ENCODE measurements around the gene KDM8.

Gene KDM8

GRCh38 chr16:27230562-27231001 is 27.3 kb downstream of the KDM8 start:
- DNase-seq (ENCODE audit: low read depth), result peak; percentile 60

DNA sequence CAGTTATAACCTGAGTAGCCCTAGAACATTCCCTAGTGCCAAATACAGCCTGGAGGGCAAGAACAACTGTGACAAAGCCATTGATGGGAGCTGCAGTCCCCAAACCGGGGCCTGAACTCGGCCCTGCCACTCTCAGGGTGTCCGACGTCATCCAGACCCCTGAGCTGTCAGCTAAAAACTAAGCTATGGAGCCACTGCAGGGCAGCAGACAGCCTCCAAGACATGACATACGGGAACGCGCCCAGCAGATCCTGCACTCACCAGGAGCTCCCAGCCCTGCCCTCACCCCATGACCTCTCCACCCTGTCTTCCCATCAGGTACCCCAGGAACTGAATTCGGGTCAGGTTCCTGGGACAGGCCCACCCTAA is 28.4 kb downstream of the KDM8 start:
- no peak for DNase-seq (ENCODE audit: low read depth)

- peak; percentile 49 for DNase-seq (ENCODE audit: low read depth)
Observed at GRCh38 chr16:27232061-27232900, 29.0 kb downstream of the KDM8 start.

DNA sequence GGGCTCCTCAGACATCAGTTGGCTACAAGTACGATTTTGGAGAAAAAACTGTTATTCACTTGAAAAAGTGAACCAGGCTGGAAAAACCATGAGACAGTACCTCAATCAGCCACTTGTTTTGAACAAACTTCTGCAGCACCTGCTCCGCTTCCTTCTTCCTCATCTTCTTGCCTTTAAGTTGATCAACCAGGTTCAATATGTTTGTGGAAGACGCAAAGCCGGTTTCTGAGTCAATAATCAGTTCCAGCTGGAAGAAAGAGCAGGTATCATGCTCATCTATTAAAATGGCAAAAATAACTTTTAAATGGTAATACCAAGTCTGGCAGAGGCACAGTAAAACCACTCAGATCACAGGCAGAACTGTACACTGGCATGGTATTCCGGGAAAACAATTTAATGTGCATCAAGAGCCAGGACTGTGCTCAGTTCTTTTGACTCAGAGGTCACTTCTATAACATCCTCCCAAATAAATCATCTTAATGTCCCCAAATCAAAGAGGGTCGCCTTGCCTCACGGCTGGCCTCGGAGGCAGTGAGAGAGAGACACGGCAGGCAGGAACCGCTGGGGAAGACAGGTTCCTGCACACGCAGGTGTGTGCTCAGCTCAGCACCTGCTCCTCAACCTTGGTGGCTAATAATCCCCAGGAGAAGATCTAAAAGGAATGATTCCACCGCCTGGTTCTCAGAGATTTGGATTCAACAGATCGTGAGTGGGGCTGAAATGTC is 29.7 kb downstream of the KDM8 start:
- no peak for DNase-seq (ENCODE audit: low read depth)

GRCh38 chr16:27233731-27234130 is 30.4 kb downstream of the KDM8 start:
- no peak for DNase-seq (ENCODE audit: low read depth)

GRCh38 chr16:27234171-27234570 is 30.8 kb downstream of the KDM8 start:
- no peak for DNase-seq (ENCODE audit: low read depth)

DNA sequence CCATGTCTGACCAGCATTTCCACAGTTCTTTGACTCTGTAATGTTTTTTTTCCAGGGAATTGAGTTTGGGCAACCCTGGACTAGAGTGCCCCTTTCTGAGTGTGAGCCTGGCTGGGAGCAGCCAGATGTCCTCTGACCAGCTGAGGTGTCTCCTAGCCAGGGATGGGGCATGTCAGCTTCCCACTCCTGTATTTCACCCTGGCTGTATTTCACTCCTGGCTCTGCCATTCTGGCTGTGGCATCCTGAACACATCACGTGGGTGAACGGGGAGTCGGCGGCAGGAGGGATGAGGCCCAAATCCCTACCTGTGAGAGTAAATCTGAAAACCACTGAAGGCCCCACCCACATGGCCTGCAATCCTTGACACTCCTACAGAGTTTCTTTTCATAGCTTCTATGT is 31.3 kb downstream of the KDM8 start:
- DNase-seq (ENCODE audit: low read depth), result no peak

GRCh38 chr16:27235055-27235937 is 32.0 kb downstream of the KDM8 start:
- peak; percentile 73 for DNase-seq (ENCODE audit: low read depth)

GRCh38 chr16:27235938-27236245 is 32.6 kb downstream of the KDM8 start:
- no peak for DNase-seq (ENCODE audit: low read depth)

- DNase-seq (ENCODE audit: low read depth), result no peak
Observed at GRCh38 chr16:27236635-27237218, 33.4 kb downstream of the KDM8 start.

GRCh38 chr16:27237219-27238015 is 34.1 kb downstream of the KDM8 start:
- DNase-seq (ENCODE audit: low read depth), result peak; percentile 80

- DNase-seq (ENCODE audit: low read depth), result peak; percentile 36
Observed at GRCh38 chr16:27238016-27238587, 34.8 kb downstream of the KDM8 start.

- no peak for DNase-seq (ENCODE audit: low read depth)
Observed at GRCh38 chr16:27238591-27238990, 35.3 kb downstream of the KDM8 start.

DNA sequence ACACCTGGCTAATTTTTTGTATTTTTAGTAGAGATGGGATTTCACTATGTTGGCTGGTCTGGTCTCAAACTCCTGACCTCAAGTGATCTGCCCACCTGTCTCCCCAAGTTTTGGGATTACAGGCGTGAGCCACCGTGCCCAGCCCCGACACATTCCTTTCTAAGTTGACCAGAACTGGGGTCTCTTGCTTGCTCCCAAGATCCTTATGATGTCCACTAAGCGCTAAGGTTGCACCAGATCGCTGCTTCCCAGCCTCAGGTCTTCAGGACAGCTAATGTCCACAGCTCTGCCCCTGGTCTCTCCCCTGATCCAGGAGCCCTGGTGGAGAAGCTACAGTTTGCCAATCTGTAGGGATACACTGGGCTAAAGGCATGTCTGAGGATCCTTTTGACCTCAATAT is 35.7 kb downstream of the KDM8 start:
- no peak for DNase-seq (ENCODE audit: low read depth)

GRCh38 chr16:27239906-27240655 is 36.8 kb downstream of the KDM8 start:
- DNase-seq (ENCODE audit: low read depth), result no peak

GRCh38 chr16:27240948-27241531 is 37.7 kb downstream of the KDM8 start:
- DNase-seq (ENCODE audit: low read depth), result no peak

- DNase-seq (ENCODE audit: low read depth), result no peak
Observed at GRCh38 chr16:27241658-27242057, 38.3 kb downstream of the KDM8 start.

DNA sequence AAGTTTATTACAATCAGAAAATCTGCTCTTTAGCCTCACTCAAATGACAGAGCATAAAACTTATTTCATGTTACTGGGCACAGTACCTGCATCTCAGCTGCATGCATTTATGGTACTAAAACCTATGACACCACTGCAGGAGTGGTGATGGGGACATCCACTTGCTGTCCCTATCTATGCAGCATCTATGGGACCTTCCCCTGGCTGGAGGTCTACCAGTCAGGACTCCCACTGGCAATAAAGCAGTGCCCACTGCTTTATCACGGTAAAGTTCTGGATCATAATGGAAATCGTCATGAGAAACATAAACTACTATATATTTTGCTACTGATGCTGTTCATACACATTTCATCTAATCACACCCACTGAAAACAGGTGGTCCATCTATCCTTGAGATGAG is 39.1 kb downstream of the KDM8 start:
- DNase-seq (ENCODE audit: low read depth), result no peak

GRCh38 chr16:27242868-27243590 is 39.7 kb downstream of the KDM8 start:
- DNase-seq (ENCODE audit: low read depth), result no peak
